MM.1S (cell line): ENCODE results near the gene C16orf82.

ENCODE experiments used
- DNase-seq: peaks from one replicate; pipeline ENCODE4 v3.0.0-alpha.2; 2015
- H2AFZ ChIP-seq: fragments of 300-600 bp; sonication (generic); 2 replicates; pipeline ENCODE4 v1.6.0; 2016; ENCODE audit warnings: antibody characterized with exemption, low read length
- H3F3A ChIP-seq: fragments of 300-600 bp; sonication (generic); 2 replicates; pipeline ENCODE4 v1.6.1; 2016; ENCODE audit warnings: mild to moderate bottlenecking, antibody characterized with exemption, low read length, moderate library complexity, mixed read lengths; ENCODE audit not compliant: insufficient read depth
- H3K27ac ChIP-seq: fragments of 300-600 bp; sonication (generic); 2 replicates; pipeline ENCODE4 v1.5.1; 2016; ENCODE audit warnings: mild to moderate bottlenecking, low read length
- H3K27me3 ChIP-seq: fragments of 300-600 bp; sonication (generic); replicated peaks from 2 replicates; pipeline ENCODE4 v1.6.0; 2016; ENCODE audit warnings: low read length; ENCODE audit not compliant: insufficient read depth
- H3K36me3 ChIP-seq: fragments of 300-600 bp; sonication (generic); replicated peaks from 2 replicates; pipeline ENCODE4 v1.6.1; 2016; ENCODE audit warnings: mild to moderate bottlenecking, low read length, mixed read lengths; ENCODE audit not compliant: insufficient read depth
- H3K4me1 ChIP-seq: fragments of 300-600 bp; sonication (generic); 2 replicates; pipeline ENCODE4 v1.6.1; 2016; ENCODE audit warnings: low read length, mixed read lengths
- H3K4me2 ChIP-seq: fragments of 300-600 bp; sonication (generic); 2 replicates; pipeline ENCODE4 v1.6.0; 2016; ENCODE audit warnings: low read depth, low read length
- H3K4me3 ChIP-seq: fragments of 300-600 bp; sonication (generic); 2 replicates; pipeline ENCODE4 v1.5.1; 2016; ENCODE audit warnings: low read length, mixed read lengths
- H3K79me2 ChIP-seq: fragments of 300-600 bp; sonication (generic); 2 replicates; pipeline ENCODE4 v1.6.1; 2016; ENCODE audit warnings: mixed run types, low read length, mixed read lengths
- H3K9ac ChIP-seq: fragments of 300-600 bp; sonication (generic); 2 replicates; pipeline ENCODE4 v1.6.1; 2016; ENCODE audit warnings: low read length, mixed read lengths
- H3K9me2 ChIP-seq: fragments of 300-600 bp; sonication (generic); replicated peaks from 2 replicates; pipeline ENCODE4 v1.6.1; 2016; ENCODE audit warnings: mild to moderate bottlenecking, low read length, mixed read lengths; ENCODE audit not compliant: insufficient read depth
- H3K9me3 ChIP-seq: fragments of 300-600 bp; sonication (generic); replicated peaks from 2 replicates; pipeline ENCODE4 v1.6.1; 2016; ENCODE audit warnings: mild to moderate bottlenecking, low read length, mixed read lengths; ENCODE audit not compliant: insufficient read depth
- H4K20me1 ChIP-seq: fragments of 300-600 bp; sonication (generic); 2 replicates; pipeline ENCODE4 v1.6.1; 2016; ENCODE audit warnings: mild to moderate bottlenecking, low read length, moderate library complexity, mixed read lengths; ENCODE audit not compliant: insufficient read depth
- EZH2 ChIP-seq: fragments of 300-600 bp; sonication (generic); optimal IDR thresholded peaks from 2 replicates; pipeline ENCODE3; 2017; ENCODE audit warnings: low read depth, mild to moderate bottlenecking, antibody characterized with exemption, low read length, mixed read lengths
- EZH2phosphoT487 ChIP-seq: fragments of 300-600 bp; sonication (generic); IDR thresholded peaks from 2 replicates; pipeline ENCODE4 v1.6.1; 2018; ENCODE audit warnings: antibody characterized with exemption, low read length
- TF ChIP-seq, protein P1 (sequence below): fragments of 300-600 bp; sonication (generic); IDR thresholded peaks from 2 replicates; pipeline ENCODE4 v1.5.1; 2016; ENCODE audit warnings: antibody characterized with exemption, low read length, mixed read lengths

Gene C16orf82

DNA sequence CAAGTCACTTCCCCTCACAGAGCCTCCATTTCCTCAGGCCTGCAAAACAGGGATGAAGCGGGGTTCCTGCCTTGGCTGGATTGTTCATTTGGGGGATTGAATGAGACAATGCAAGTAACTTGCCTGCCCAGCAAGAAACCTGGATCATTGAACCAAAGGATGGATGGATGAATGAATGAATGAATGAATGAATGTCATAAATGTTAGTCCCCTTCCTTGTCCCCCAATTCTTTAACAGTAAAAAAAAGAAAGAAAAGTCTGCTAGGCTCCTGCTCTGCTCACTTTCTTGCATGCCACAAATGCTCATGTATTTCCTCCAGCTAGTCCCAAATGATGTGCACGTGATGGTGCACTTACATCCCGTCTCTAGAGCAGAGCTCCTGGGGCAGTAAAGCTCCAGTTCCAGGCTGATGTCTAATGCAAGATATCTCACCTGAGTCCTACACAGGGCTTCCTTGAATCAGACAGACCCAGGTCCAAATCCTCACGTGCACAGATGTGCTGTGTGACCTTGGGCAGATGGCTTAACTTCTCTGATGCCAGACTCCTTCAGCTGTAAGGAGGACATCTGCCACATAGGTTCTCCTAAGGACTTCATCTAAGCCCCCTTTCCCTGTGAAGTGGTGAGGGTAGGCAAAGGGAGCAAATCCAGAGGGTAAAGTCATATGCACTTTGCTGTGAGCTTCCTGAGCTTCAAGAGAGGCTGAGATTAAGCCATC, 45.5 kb downstream of the C16orf82 start:
- DNase-seq = no peak
- Histone ChIP-seq H3K27ac (no peak overlapping the region), H3K79me2 (no peaks in the 10 kb centered on the region), H3K9me3 (no peaks in the 10 kb centered on the region), H4K20me1 (no peaks in the 10 kb centered on the region), H3K9me2 (no peaks in the 10 kb centered on the region), H3K36me3 (no peaks in the 10 kb centered on the region), H3K4me1 (no peaks in the 10 kb centered on the region), H3F3A (no peaks in the 10 kb centered on the region), H3K9ac (no peak overlapping the region), H3K27me3 (no peaks in the 10 kb centered on the region), H3K4me3 (no peak overlapping the region), H3K4me2 (no peak overlapping the region), H2AFZ (no peak overlapping the region)
- TF ChIP-seq, protein P1, sequence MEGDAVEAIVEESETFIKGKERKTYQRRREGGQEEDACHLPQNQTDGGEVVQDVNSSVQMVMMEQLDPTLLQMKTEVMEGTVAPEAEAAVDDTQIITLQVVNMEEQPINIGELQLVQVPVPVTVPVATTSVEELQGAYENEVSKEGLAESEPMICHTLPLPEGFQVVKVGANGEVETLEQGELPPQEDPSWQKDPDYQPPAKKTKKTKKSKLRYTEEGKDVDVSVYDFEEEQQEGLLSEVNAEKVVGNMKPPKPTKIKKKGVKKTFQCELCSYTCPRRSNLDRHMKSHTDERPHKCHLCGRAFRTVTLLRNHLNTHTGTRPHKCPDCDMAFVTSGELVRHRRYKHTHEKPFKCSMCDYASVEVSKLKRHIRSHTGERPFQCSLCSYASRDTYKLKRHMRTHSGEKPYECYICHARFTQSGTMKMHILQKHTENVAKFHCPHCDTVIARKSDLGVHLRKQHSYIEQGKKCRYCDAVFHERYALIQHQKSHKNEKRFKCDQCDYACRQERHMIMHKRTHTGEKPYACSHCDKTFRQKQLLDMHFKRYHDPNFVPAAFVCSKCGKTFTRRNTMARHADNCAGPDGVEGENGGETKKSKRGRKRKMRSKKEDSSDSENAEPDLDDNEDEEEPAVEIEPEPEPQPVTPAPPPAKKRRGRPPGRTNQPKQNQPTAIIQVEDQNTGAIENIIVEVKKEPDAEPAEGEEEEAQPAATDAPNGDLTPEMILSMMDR = no peak
- TF ChIP-seq EZH2 = no peak
- TF ChIP-seq EZH2phosphoT487 = no peak

DNA sequence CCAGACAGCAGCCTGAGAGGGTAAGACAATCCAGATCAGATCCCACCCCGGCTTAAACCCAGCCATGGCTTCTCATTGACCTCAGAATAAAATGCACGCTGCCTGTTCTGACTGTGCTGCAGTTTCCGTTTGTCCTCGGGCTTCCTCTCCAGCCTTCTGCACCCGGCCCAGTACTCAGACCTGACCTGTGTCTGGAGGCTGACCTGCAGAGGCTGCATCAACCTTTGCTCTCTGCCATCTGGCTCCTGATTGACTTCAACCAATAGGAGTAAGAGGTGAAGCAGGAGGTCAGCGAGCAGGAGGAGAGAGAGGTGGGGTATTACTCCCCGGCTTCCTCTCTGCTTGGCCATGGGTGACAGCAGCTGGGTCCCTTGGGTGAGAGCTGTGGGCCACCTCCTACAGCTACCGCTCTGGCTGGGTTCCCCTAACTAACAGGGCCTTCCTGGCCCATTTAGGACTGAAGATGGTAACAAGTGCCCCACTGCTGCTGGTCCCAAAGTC, 46.7 kb downstream of the C16orf82 start:
- H3K4me3 ChIP-seq = no peak overlapping the region
- H3K79me2 ChIP-seq = no peaks in the 10 kb centered on the region
- no peak for DNase-seq
- no peaks in the 10 kb centered on the region for H4K20me1 ChIP-seq
- TF ChIP-seq, protein P1 = no peak
- no peak for TF ChIP-seq EZH2
- H3K4me1 ChIP-seq = no peaks in the 10 kb centered on the region
- H3K9ac ChIP-seq = no peak overlapping the region
- H3K36me3 ChIP-seq = no peaks in the 10 kb centered on the region
- no peaks in the 10 kb centered on the region for H3K9me2 ChIP-seq
- no peak overlapping the region for H3K27ac ChIP-seq
- no peaks in the 10 kb centered on the region for H3K27me3 ChIP-seq
- no peaks in the 10 kb centered on the region for H3K9me3 ChIP-seq
- no peak overlapping the region for H2AFZ ChIP-seq
- H3K4me2 ChIP-seq = no peak overlapping the region
- no peaks in the 10 kb centered on the region for H3F3A ChIP-seq

DNA sequence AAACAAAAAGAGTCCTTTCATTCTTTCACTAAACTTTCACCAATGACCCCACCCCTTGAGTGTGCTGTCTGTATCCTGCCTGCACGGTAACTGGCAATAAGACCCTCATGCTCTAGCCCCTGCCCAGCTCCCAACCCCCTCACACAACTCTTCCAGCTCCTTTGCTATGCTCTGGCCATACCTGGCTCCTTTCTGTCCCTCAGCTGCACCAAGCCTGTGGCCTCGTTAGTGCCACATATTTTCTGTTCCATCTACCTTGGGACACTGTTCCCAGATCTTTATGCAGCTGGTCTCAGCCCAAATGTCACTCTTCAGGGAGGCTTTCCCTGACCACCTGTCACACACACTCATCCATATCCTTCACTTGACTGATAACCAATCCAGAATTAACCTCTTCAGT, 47.3 kb downstream of the C16orf82 start:
- no peak overlapping the region for H3K9ac ChIP-seq
- no peak for DNase-seq
- no peaks in the 10 kb centered on the region for H3K4me1 ChIP-seq
- H3K36me3 ChIP-seq = no peaks in the 10 kb centered on the region
- no peak overlapping the region for H3K4me2 ChIP-seq
- H3F3A ChIP-seq = no peaks in the 10 kb centered on the region
- H2AFZ ChIP-seq = no peak overlapping the region
- no peaks in the 10 kb centered on the region for H3K9me3 ChIP-seq
- H4K20me1 ChIP-seq = no peaks in the 10 kb centered on the region
- no peak overlapping the region for H3K27ac ChIP-seq
- TF ChIP-seq, protein P1 = no peak
- TF ChIP-seq EZH2 (no peak), EZH2phosphoT487 (no peak)
- no peaks in the 10 kb centered on the region for H3K9me2 ChIP-seq
- no peak overlapping the region for H3K4me3 ChIP-seq
- H3K27me3 ChIP-seq = no peaks in the 10 kb centered on the region
- H3K79me2 ChIP-seq = no peaks in the 10 kb centered on the region
